Breast epithelium (tissue), 4 donors: Measurements from ENCODE around the gene SYN1. TPM values are rescaled to one million over a fixed set of nuclear protein-coding genes. Genes with fewer than 3 reads are reported as not detected.

Experiments
- DNase-seq, 2 donors: peaks; one replicate each; pipeline ENCODE4 v3.0.0-alpha.2; 2019; ENCODE audit warnings: low spot score in 2 of 2
- H3K27ac ChIP-seq, 2 donors: fragments of 200-600 bp; sonication (generic) in 1 of 2; one replicate each; pipeline ENCODE4 v1.5.1; 2016 to 2019; ENCODE audit warnings: mild to moderate bottlenecking in 1 of 2
- H3K27me3 ChIP-seq, 2 donors: fragments of 200-600 bp; sonication (generic) in 1 of 2; one replicate each; pipeline versions ENCODE4 v1.5.1 to v1.6.0; 2017 to 2019; ENCODE audit warnings: control low read depth in 1 of 2, mild to moderate bottlenecking in 1 of 2
- H3K36me3 ChIP-seq: fragments of 200-600 bp; one replicate; pipeline ENCODE4 v1.5.1; 2019
- H3K4me1 ChIP-seq, 2 donors: fragments of 200-600 bp; sonication (generic); one replicate each; pipeline ENCODE4 v1.5.1; 2016 to 2019; ENCODE audit warnings: control low read depth in 1 of 2
- H3K4me3 ChIP-seq, 3 donors: fragments of 200-600 bp; sonication (generic); 1 replicate in 2 of 3; 2 replicates in 1 of 3; pipeline ENCODE4 v1.5.1; 2016 to 2019; ENCODE audit warnings: mild to moderate bottlenecking in 3 of 3, moderate library complexity in 2 of 3
- H3K9me3 ChIP-seq, 2 donors: fragments of 200-600 bp; sonication (generic) in 1 of 2; one replicate each; pipeline ENCODE4 v1.5.1; 2016 to 2019; ENCODE audit warnings: control low read depth in 1 of 2
- POLR2A ChIP-seq: fragments of 450-650 bp; IDR thresholded peaks from one replicate; pipeline ENCODE4 v1.6.1; 2016; ENCODE audit warnings: antibody characterized with exemption, mild to moderate bottlenecking, moderate library complexity
- POLR2AphosphoS5 ChIP-seq, 3 donors: sonication (generic); formaldehyde crosslinking; IDR thresholded peaks; one replicate each; pipeline ENCODE4 v1.6.1; 2017; ENCODE audit warnings: antibody characterized with exemption in 3 of 3
- intact Hi-C: fragments of 100-400 bp; cut with DNase I; formaldehyde crosslinking; loops from one replicate; pipeline ENCODE4 v1.15.1; 2023; ENCODE audit warnings: low total_unique reads
- total RNA-seq, 3 donors: library from RNA; depleted of rRNA; stranded (reverse); fragments of >200 nt; gene quantifications; one replicate each; pipeline ENCODE4 v1.1.0, GENCODE V29; 2016
- TF ChIP-seq, protein P1 (sequence below), 3 donors: fragments of 450-650 bp; IDR thresholded peaks; one replicate each; pipeline ENCODE4 v1.5.1; 2016 to 2017; ENCODE audit warnings: antibody characterized with exemption in 3 of 3, mild to moderate bottlenecking in 3 of 3, moderate library complexity in 3 of 3

SYN1 gene
- total RNA-seq, 3 donors from 2014 or later: not detected

DNA sequence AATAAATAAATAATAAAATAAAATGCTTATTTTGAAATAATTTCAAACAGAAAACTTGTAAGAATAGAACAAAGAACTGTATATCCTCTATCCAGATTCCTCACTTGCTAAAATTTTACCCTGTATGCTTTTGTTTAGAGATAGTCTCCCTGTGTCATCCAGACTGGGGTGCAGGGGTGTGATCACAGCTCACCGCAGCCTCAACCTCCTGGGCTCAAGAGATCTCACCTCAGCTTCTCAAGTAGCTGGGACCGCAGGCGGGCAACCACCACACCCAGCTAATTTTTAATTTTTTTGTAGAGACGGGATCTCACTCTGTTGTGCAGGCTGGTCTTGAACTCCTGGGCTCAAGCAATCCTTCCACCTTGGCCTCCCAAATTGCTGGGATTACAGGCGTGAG lies 76.2 kb downstream of the SYN1 start:
- no peak for TF ChIP-seq POLR2A
- TF ChIP-seq POLR2AphosphoS5 (IDR thresholded peaks at IDR 0.05): no peak
- TF ChIP-seq, protein P1, sequence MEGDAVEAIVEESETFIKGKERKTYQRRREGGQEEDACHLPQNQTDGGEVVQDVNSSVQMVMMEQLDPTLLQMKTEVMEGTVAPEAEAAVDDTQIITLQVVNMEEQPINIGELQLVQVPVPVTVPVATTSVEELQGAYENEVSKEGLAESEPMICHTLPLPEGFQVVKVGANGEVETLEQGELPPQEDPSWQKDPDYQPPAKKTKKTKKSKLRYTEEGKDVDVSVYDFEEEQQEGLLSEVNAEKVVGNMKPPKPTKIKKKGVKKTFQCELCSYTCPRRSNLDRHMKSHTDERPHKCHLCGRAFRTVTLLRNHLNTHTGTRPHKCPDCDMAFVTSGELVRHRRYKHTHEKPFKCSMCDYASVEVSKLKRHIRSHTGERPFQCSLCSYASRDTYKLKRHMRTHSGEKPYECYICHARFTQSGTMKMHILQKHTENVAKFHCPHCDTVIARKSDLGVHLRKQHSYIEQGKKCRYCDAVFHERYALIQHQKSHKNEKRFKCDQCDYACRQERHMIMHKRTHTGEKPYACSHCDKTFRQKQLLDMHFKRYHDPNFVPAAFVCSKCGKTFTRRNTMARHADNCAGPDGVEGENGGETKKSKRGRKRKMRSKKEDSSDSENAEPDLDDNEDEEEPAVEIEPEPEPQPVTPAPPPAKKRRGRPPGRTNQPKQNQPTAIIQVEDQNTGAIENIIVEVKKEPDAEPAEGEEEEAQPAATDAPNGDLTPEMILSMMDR (IDR thresholded peaks at IDR 0.05): no peak
- Histone ChIP-seq H3K27ac (no peak overlapping the region), H3K9me3 (no peaks in the 10 kb centered on the region), H3K4me3 (no peak overlapping the region), H3K4me1 (no peaks in the 10 kb centered on the region), H3K36me3 (no peaks in the 10 kb centered on the region), H3K27me3 (peaks cover 0 to 4% of the 10 kb centered on the region in 2 donors)
- intact Hi-C loops: no loop called here
- no peak for DNase-seq

DNA sequence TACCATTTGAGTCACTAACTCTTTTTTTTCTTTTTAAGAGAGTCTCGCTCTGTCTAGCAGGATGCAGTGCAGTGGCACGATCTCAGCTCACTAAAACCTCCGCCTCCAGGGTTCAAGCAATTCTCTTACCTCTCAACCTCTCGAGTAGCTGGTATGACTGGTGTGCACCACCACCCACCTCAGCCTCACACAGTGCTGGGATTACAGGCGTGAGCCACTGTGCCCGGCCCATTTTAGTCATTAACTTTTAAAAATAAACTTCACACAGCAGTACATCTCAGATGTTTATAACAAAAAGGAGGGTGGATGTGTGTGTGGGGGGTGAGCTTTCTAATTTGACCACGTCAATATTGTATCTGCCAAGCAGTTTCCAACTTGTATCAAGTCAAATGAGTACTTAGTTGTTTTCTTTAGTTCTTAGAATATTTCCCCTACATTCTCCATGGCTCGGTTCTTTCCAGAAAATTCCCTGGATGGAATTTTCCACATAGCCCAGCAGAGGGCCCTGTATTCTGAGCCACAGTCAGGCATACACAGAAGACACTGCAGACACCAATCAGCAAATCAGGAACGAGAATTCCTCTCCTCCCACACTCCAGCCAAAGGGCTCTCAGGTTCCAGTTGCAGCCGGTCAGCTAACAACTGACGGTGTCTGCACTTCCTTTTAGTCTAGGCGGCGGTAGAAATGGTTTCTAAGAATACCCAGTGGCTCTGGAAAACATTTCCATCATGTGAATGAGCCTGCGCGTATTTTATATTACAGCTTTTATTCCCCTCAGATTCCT lies 78.7 kb downstream of the SYN1 start:
- no peaks in the 10 kb centered on the region for H3K36me3 ChIP-seq
- H3K27me3 ChIP-seq: peaks cover 0 to 4% of the 10 kb centered on the region in 2 donors
- H3K9me3 ChIP-seq: no peaks in the 10 kb centered on the region
- H3K4me3 ChIP-seq: no peak overlapping the region
- TF ChIP-seq, protein P1 (IDR thresholded peaks at IDR 0.05): peak; percentile 44 to 67 (median 63)
- peak in 2 of 3 donors; percentile 39 to 64 for TF ChIP-seq POLR2AphosphoS5 (IDR thresholded peaks at IDR 0.05)
- TF ChIP-seq POLR2A: no peak
- no peaks in the 10 kb centered on the region for H3K4me1 ChIP-seq
- intact Hi-C loops: no loop called here
- DNase-seq: peak; percentile 67 to 79
- H3K27ac ChIP-seq: peak overlapping the region; percentile 42 to 70

DNA sequence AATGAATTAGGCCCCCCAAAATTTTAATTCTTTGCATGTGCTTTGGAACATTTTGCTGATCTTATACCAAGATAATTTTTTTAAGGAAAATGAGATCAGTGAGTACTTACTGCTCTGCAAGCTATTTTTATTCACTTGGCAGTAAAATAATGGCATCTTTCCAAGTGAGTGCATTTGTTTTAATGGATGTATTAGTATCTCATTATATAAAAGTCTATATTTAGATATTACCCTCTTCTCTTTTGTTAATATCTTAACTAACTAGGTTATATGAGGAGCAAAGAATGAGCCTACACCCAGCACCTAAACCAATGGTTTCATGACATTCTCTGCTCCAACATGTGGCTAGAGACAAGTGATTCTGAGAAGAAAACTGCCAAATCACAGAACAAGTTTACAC lies 79.8 kb downstream of the SYN1 start:
- intact Hi-C loops: no loop called here
- TF ChIP-seq POLR2A: no peak
- TF ChIP-seq, protein P1 (IDR thresholded peaks at IDR 0.05): no peak
- TF ChIP-seq POLR2AphosphoS5 (IDR thresholded peaks at IDR 0.05): no peak
- Histone ChIP-seq H3K9me3 (no peaks in the 10 kb centered on the region), H3K36me3 (no peaks in the 10 kb centered on the region), H3K27ac (no peak overlapping the region), H3K27me3 (peaks cover 0 to 4% of the 10 kb centered on the region in 2 donors), H3K4me3 (no peak overlapping the region), H3K4me1 (no peaks in the 10 kb centered on the region)
- DNase-seq: no peak

DNA sequence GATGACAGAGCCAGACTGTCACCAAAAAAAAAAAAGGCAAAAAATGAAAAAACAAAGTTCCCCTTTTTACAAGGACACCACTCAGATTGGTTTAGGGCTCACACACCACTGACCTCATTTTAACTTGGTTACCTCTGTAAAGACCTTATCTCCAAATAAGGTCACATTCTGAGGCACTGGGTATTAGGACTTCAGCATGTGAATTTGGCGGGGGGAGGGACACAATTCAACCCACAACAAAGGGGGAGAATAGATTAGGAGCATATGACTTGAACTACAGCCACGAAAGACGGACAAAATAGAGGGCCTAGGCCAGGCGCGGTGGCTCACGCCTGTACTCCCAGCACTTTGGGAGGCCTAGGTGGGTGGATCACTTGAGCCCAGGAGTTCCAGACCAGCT lies 89.6 kb downstream of the SYN1 start:
- Histone ChIP-seq H3K36me3 (no peaks in the 10 kb centered on the region), H3K9me3 (no peaks in the 10 kb centered on the region), H3K27me3 (peaks cover 0 to 16% of the 10 kb centered on the region in 2 donors), H3K4me1 (no peaks in the 10 kb centered on the region), H3K4me3 (no peak overlapping the region), H3K27ac (no peak overlapping the region)
- TF ChIP-seq, protein P1 (IDR thresholded peaks at IDR 0.05): no peak
- no peak for TF ChIP-seq POLR2A
- no peak for TF ChIP-seq POLR2AphosphoS5 (IDR thresholded peaks at IDR 0.05)
- no peak for DNase-seq
- intact Hi-C loops: loop anchor here (5.0 kb wide), 1 partner anchor 222 kb away; no protein-coding TSS in a partner anchor

DNA sequence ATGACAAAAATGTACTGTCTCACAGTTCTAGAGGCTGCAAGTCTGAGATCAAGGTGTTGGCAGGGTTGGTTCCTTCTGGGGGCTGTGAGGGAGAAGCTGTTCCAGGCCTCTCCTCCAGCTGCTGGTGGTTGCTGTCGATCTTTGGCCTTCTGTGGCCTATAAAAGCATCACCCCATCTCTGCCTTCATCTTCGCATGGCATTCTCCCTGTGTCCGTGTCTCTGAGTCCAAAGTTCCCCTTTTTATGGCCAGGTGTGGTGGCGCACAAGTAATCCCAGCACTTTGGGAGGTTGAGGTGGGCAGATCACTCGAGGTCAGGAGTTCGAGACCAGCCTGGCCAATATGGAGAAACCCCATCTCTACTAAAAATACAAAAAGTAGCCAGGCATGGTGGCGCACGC lies 90.1 kb downstream of the SYN1 start:
- Histone ChIP-seq H3K27ac (no peak overlapping the region), H3K4me1 (no peaks in the 10 kb centered on the region), H3K9me3 (no peaks in the 10 kb centered on the region), H3K36me3 (no peaks in the 10 kb centered on the region), H3K4me3 (no peak overlapping the region), H3K27me3 (peaks cover 0 to 16% of the 10 kb centered on the region in 2 donors)
- DNase-seq: no peak
- TF ChIP-seq POLR2A (no peak), POLR2AphosphoS5 (IDR thresholded peaks at IDR 0.05) (no peak)
- TF ChIP-seq, protein P1 (IDR thresholded peaks at IDR 0.05): no peak
- intact Hi-C loops: loop anchor here (5.0 kb wide), 1 partner anchor 58 kb away; no protein-coding TSS in a partner anchor
